ENCODE results near the gene CACNB2. TPM values are rescaled to one million over a fixed set of nuclear protein-coding genes. Genes with fewer than 3 reads are reported as not detected.

CACNB2 gene
- total and polyA plus RNA-seq, 4 donors, result 2.8 to 14.6 (median 7.7) TPM

GRCh38 chr10:18533896-18534295 lies 393.7 kb downstream of the CACNB2 start:
- no peak overlapping the region for H3K27ac ChIP-seq (ENCODE audit: low read depth in 1 of 2, low read length in 2 of 2)
- H3K9me3 ChIP-seq (ENCODE audit: control insufficient read depth, low read length), result no peaks in the 10 kb centered on the region
- H3K36me3 ChIP-seq (ENCODE audit: control insufficient read depth in 1 of 2, insufficient read depth in 2 of 2, low read length in 1 of 2), result peaks cover 0 to 3% of the 10 kb centered on the region in 2 donors
- ATAC-seq (ENCODE audit: low FRiP score) (no peak), DNase-seq (no peak)
- intact Hi-C loops (cut with DNase I), result no loop called here
- H3K4me3 ChIP-seq (ENCODE audit: low read length in 2 of 2), result no peak overlapping the region
- H3K27me3 ChIP-seq (ENCODE audit: control insufficient read depth in 1 of 2, insufficient read depth in 2 of 2, low read length in 1 of 2), result no peaks in the 10 kb centered on the region
- 37 to 39% methylated on average over 5 of the region's 5 CpGs for WGBS, 2 donors
- no peaks in the 10 kb centered on the region for H3K4me1 ChIP-seq (ENCODE audit: control insufficient read depth in 1 of 2, insufficient read depth in 2 of 2, low read length in 2 of 2)

- ATAC-seq (ENCODE audit: low FRiP score), result no peak
- no peaks in the 10 kb centered on the region for H3K9me3 ChIP-seq (ENCODE audit: control insufficient read depth, low read length)
- intact Hi-C loops (cut with DNase I), result no loop called here
- H3K27ac ChIP-seq (ENCODE audit: low read depth in 1 of 2, low read length in 2 of 2), result no peak overlapping the region
- no peaks in the 10 kb centered on the region for H3K4me1 ChIP-seq (ENCODE audit: control insufficient read depth in 1 of 2, insufficient read depth in 2 of 2, low read length in 2 of 2)
- WGBS, 2 donors, result 88 to 94% methylated on average over 22 of the region's 22 CpGs
- peaks cover 0 to 5% of the 10 kb centered on the region in 2 donors for H3K36me3 ChIP-seq (ENCODE audit: control insufficient read depth in 1 of 2, insufficient read depth in 2 of 2, low read length in 1 of 2)
- no peak overlapping the region for H3K4me3 ChIP-seq (ENCODE audit: low read length in 2 of 2)
- DNase-seq, result no peak
- no peaks in the 10 kb centered on the region for H3K27me3 ChIP-seq (ENCODE audit: control insufficient read depth in 1 of 2, insufficient read depth in 2 of 2, low read length in 1 of 2)
Observed at GRCh38 chr10:18539335-18539734, 399.1 kb downstream of the CACNB2 start.

GRCh38 chr10:18540195-18540594 lies 400.0 kb downstream of the CACNB2 start:
- Histone ChIP-seq H3K4me3 (ENCODE audit: low read length in 2 of 2) (no peak overlapping the region), H3K27ac (ENCODE audit: low read depth in 1 of 2, low read length in 2 of 2) (no peak overlapping the region), H3K27me3 (ENCODE audit: control insufficient read depth in 1 of 2, insufficient read depth in 2 of 2, low read length in 1 of 2) (no peaks in the 10 kb centered on the region), H3K9me3 (ENCODE audit: control insufficient read depth, low read length) (no peaks in the 10 kb centered on the region), H3K4me1 (ENCODE audit: control insufficient read depth in 1 of 2, insufficient read depth in 2 of 2, low read length in 2 of 2) (no peaks in the 10 kb centered on the region), H3K36me3 (ENCODE audit: control insufficient read depth in 1 of 2, insufficient read depth in 2 of 2, low read length in 1 of 2) (peaks cover 0 to 5% of the 10 kb centered on the region in 2 donors)
- no peak for ATAC-seq (ENCODE audit: low FRiP score)
- no peak for DNase-seq
- intact Hi-C loops (cut with DNase I), result no loop called here

DNA sequence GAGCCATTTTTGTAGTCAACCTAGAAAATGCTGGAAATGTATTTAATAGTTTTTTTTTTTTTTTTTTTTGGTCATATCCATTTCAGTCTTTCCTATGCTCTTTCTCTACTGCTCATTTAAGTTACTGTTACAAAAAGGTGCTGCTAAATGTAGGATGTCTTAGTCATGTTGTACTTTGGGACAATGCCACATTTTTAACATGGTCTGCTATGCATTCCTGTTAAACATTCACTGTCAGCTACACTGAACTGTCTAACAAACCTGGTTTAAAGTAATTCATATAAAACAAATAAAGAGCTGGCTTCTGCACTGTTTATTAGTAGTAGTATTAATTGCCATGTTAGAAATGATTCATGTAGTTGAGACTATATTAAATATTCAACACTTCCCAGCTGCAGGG lies 402.6 kb downstream of the CACNB2 start:
- no peaks in the 10 kb centered on the region for H3K4me1 ChIP-seq (ENCODE audit: control insufficient read depth in 1 of 2, insufficient read depth in 2 of 2, low read length in 2 of 2)
- DNase-seq (no peak), ATAC-seq (ENCODE audit: low FRiP score) (no peak)
- H3K9me3 ChIP-seq (ENCODE audit: control insufficient read depth, low read length), result no peaks in the 10 kb centered on the region
- H3K27me3 ChIP-seq (ENCODE audit: control insufficient read depth in 1 of 2, insufficient read depth in 2 of 2, low read length in 1 of 2), result no peaks in the 10 kb centered on the region
- peaks cover 2 to 5% of the 10 kb centered on the region in 2 donors for H3K36me3 ChIP-seq (ENCODE audit: control insufficient read depth in 1 of 2, insufficient read depth in 2 of 2, low read length in 1 of 2)
- intact Hi-C loops (cut with DNase I), result no loop called here
- no peak overlapping the region for H3K4me3 ChIP-seq (ENCODE audit: low read length in 2 of 2)
- H3K27ac ChIP-seq (ENCODE audit: low read depth in 1 of 2, low read length in 2 of 2), result no peak overlapping the region

DNA sequence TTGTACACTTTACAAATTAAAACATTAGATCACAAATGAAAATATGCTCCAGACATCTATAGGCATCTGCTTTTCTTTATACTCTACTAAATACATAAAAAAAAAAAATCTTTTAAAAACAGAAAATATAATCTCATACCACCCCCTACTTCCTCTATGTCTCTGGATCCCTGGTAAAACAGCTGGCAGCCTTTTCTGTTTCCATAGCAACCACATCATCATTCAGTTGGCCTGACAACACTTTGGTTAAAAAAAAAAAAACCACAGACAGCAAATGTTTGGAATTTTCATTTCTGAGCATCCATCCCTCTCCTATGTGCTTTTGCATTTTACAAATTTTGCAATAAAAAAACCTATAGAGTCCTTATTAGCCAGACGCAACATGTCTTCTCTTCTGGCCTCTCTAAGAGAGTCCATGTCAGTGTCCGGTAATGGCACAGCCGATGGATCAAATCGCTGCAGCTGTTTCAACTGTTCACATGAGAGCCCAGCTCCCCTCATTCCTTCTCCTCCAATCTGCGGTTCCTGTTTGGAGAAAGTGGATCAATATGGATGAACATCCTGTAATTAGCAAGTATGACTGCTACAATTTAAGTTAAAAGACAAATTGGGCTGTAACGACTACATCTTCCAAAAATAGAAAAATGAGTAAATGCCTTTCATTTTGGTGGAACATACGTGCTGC lies 405.5 kb downstream of the CACNB2 start:
- Histone ChIP-seq H3K27me3 (ENCODE audit: control insufficient read depth in 1 of 2, insufficient read depth in 2 of 2, low read length in 1 of 2) (no peaks in the 10 kb centered on the region), H3K27ac (ENCODE audit: low read depth in 1 of 2, low read length in 2 of 2) (no peak overlapping the region), H3K4me3 (ENCODE audit: low read length in 2 of 2) (no peak overlapping the region), H3K36me3 (ENCODE audit: control insufficient read depth in 1 of 2, insufficient read depth in 2 of 2, low read length in 1 of 2) (peaks cover 0 to 2% of the 10 kb centered on the region in 2 donors), H3K9me3 (ENCODE audit: control insufficient read depth, low read length) (no peaks in the 10 kb centered on the region), H3K4me1 (ENCODE audit: control insufficient read depth in 1 of 2, insufficient read depth in 2 of 2, low read length in 2 of 2) (no peaks in the 10 kb centered on the region)
- WGBS, 2 donors, result 78% methylated on average over 7 of the region's 7 CpGs
- ATAC-seq (ENCODE audit: low FRiP score) (no peak), DNase-seq (no peak)
- intact Hi-C loops (cut with DNase I), result no loop called here

DNA sequence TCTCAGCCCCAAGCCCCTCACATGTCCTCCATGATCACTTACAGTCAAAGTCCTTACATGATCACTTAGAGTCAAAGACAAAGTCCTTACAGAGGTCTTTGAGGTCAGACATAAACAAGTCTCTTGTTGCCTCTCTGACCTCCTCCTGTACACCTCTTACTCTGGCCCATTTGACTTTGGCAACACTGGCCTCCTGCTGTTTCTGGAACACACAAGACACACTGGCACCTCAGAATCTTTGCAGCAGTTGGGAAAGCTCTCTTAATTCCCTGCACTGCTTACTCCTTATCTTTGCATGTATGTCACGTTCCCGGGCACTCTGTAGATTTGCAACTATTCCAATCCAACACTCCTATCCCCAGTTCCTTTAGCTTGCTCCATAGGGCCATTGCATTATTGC lies 408.9 kb downstream of the CACNB2 start:
- Histone ChIP-seq H3K27ac (ENCODE audit: low read depth in 1 of 2, low read length in 2 of 2) (no peak overlapping the region), H3K4me1 (ENCODE audit: control insufficient read depth in 1 of 2, insufficient read depth in 2 of 2, low read length in 2 of 2) (no peaks in the 10 kb centered on the region), H3K27me3 (ENCODE audit: control insufficient read depth in 1 of 2, insufficient read depth in 2 of 2, low read length in 1 of 2) (no peaks in the 10 kb centered on the region), H3K4me3 (ENCODE audit: low read length in 2 of 2) (no peak overlapping the region), H3K9me3 (ENCODE audit: control insufficient read depth, low read length) (no peaks in the 10 kb centered on the region), H3K36me3 (ENCODE audit: control insufficient read depth in 1 of 2, insufficient read depth in 2 of 2, low read length in 1 of 2) (peaks cover under 1 to 2% of the 10 kb centered on the region in 2 donors)
- ATAC-seq (ENCODE audit: low FRiP score) (no peak), DNase-seq (no peak)
- 89 to 91% methylated on average over 2 of the region's 2 CpGs for WGBS, 2 donors
- intact Hi-C loops (cut with DNase I), result no loop called here

DNA sequence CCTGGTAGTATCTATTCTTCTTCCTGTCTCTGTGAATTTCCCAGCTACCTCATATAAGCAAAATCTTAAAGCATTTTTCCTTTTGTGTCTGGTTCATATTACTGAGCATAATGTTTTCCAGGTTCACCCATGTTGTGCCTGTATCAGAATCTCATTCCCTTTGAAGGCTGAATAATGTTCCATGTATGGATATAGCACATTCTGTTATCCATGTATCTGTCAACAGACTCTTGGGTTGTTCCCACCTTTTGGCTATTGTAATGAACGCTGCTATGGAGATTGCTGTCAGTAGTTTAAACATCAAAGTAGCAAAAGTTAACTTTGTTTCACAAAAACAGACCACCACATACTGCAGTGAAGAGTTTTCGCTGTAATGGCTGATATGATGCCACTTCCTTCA lies 411.2 kb downstream of the CACNB2 start:
- ATAC-seq (ENCODE audit: low FRiP score) (no peak), DNase-seq (no peak)
- Histone ChIP-seq H3K4me1 (ENCODE audit: control insufficient read depth in 1 of 2, insufficient read depth in 2 of 2, low read length in 2 of 2) (no peaks in the 10 kb centered on the region), H3K27me3 (ENCODE audit: control insufficient read depth in 1 of 2, insufficient read depth in 2 of 2, low read length in 1 of 2) (no peaks in the 10 kb centered on the region), H3K27ac (ENCODE audit: low read depth in 1 of 2, low read length in 2 of 2) (no peak overlapping the region), H3K36me3 (ENCODE audit: control insufficient read depth in 1 of 2, insufficient read depth in 2 of 2, low read length in 1 of 2) (peaks cover 0 to 1% of the 10 kb centered on the region in 2 donors), H3K9me3 (ENCODE audit: control insufficient read depth, low read length) (no peaks in the 10 kb centered on the region), H3K4me3 (ENCODE audit: low read length in 2 of 2) (no peak overlapping the region)
- WGBS, 2 donors, result 99% methylated on average over 2 of the region's 2 CpGs
- intact Hi-C loops (cut with DNase I), result no loop called here

GRCh38 chr10:18554479-18554878 lies 414.3 kb downstream of the CACNB2 start:
- H3K36me3 ChIP-seq (ENCODE audit: control insufficient read depth in 1 of 2, insufficient read depth in 2 of 2, low read length in 1 of 2), result peaks cover 0 to 3% of the 10 kb centered on the region in 2 donors
- no peak for ATAC-seq (ENCODE audit: low FRiP score)
- no peak overlapping the region for H3K27ac ChIP-seq (ENCODE audit: low read depth in 1 of 2, low read length in 2 of 2)
- 97% methylated on average over 3 of the region's 3 CpGs for WGBS, 2 donors
- DNase-seq, result no peak
- no peaks in the 10 kb centered on the region for H3K27me3 ChIP-seq (ENCODE audit: control insufficient read depth in 1 of 2, insufficient read depth in 2 of 2, low read length in 1 of 2)
- H3K9me3 ChIP-seq (ENCODE audit: control insufficient read depth, low read length), result no peaks in the 10 kb centered on the region
- H3K4me1 ChIP-seq (ENCODE audit: control insufficient read depth in 1 of 2, insufficient read depth in 2 of 2, low read length in 2 of 2), result no peaks in the 10 kb centered on the region
- no peak overlapping the region for H3K4me3 ChIP-seq (ENCODE audit: low read length in 2 of 2)
- intact Hi-C loops (cut with DNase I), result no loop called here

- ATAC-seq (ENCODE audit: low FRiP score), result no peak
- H3K27me3 ChIP-seq (ENCODE audit: control insufficient read depth in 1 of 2, insufficient read depth in 2 of 2, low read length in 1 of 2), result no peaks in the 10 kb centered on the region
- no peak overlapping the region for H3K4me3 ChIP-seq (ENCODE audit: low read length in 2 of 2)
- peaks cover 0 to 3% of the 10 kb centered on the region in 2 donors for H3K36me3 ChIP-seq (ENCODE audit: control insufficient read depth in 1 of 2, insufficient read depth in 2 of 2, low read length in 1 of 2)
- intact Hi-C loops (cut with DNase I), result no loop called here
- H3K9me3 ChIP-seq (ENCODE audit: control insufficient read depth, low read length), result no peaks in the 10 kb centered on the region
- no peak overlapping the region for H3K27ac ChIP-seq (ENCODE audit: low read depth in 1 of 2, low read length in 2 of 2)
- 96 to 98% methylated on average over 3 of the region's 3 CpGs for WGBS, 2 donors
- no peaks in the 10 kb centered on the region for H3K4me1 ChIP-seq (ENCODE audit: control insufficient read depth in 1 of 2, insufficient read depth in 2 of 2, low read length in 2 of 2)
- no peak for DNase-seq
Observed at GRCh38 chr10:18556522-18557147, 416.4 kb downstream of the CACNB2 start.

Measured in aorta (tissue), 5 donors.